AG10803 (cell line): Measurements from ENCODE around the gene ZNF487.
A peak's percentile ranks its signal among the peaks of the same experiment; 100 is the strongest.

ENCODE experiments used
- DNase-seq: peaks from one replicate; pipeline ENCODE4 v3.0.0; 2010; ENCODE audit warnings: low read depth
- H3K4me3 ChIP-seq: 2 replicates; pipeline ENCODE4 v1.5.1; 2011; ENCODE audit warnings: mild to moderate bottlenecking, low read length, control low read depth
- TF ChIP-seq, protein P1 (sequence below): conservative IDR thresholded peaks from 2 replicates; pipeline ENCODE4 v1.5.1; 2011; ENCODE audit warnings: mild to moderate bottlenecking, low read length, control low read depth, inconsistent platforms

ZNF487 gene

GRCh38 chr10:43411536-43411935 lies 25.4 kb upstream of the ZNF487 start:
- no peak overlapping the region for H3K4me3 ChIP-seq
- TF ChIP-seq, protein P1, sequence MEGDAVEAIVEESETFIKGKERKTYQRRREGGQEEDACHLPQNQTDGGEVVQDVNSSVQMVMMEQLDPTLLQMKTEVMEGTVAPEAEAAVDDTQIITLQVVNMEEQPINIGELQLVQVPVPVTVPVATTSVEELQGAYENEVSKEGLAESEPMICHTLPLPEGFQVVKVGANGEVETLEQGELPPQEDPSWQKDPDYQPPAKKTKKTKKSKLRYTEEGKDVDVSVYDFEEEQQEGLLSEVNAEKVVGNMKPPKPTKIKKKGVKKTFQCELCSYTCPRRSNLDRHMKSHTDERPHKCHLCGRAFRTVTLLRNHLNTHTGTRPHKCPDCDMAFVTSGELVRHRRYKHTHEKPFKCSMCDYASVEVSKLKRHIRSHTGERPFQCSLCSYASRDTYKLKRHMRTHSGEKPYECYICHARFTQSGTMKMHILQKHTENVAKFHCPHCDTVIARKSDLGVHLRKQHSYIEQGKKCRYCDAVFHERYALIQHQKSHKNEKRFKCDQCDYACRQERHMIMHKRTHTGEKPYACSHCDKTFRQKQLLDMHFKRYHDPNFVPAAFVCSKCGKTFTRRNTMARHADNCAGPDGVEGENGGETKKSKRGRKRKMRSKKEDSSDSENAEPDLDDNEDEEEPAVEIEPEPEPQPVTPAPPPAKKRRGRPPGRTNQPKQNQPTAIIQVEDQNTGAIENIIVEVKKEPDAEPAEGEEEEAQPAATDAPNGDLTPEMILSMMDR: no peak
- DNase-seq: no peak

GRCh38 chr10:43415544-43415943 lies 21.4 kb upstream of the ZNF487 start:
- TF ChIP-seq, protein P1: no peak
- DNase-seq: no peak
- no peak overlapping the region for H3K4me3 ChIP-seq

DNA sequence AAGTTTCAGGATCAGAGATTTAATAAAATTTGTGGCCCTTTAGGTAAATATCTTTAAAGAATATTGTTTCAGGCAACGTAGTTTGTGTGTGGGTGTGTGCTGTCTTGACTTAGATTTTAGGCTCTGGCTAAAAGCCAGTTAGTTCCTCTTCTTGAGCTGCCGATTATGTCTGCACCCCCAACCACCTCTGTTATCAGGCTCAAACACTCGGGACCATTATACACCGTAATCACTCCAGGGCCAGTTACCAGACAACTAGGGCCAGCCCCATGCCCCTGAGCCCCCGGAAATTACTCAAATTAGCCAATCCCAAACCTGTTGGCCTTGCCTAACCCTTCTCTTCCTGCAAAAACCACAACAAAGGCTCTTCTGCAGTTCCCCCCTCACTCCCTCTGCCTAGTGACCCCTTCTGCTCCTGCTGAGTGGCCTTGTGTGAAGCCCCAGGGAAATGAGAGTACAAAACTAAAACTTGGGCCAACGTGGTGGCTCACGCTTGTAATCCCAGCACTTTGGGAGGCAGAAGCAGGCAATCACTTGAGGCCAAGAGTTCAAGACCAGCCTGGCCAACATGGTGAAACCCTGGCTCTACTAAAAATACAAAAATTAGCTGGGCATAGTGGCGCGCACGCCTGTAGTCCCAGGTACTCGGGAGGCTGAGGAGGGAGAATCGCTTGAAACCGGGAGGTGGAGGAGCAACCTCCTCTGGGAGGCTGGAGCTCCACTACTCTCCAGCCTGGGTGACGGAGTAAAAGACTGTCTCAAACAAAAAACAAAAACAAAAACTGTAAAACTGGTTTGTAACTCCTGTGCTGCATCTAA lies 18.8 kb upstream of the ZNF487 start:
- TF ChIP-seq, protein P1: no peak
- DNase-seq: no peak
- no peak overlapping the region for H3K4me3 ChIP-seq

GRCh38 chr10:43419997-43420368 lies 16.9 kb upstream of the ZNF487 start:
- TF ChIP-seq, protein P1: no peak
- no peak for DNase-seq
- peak overlapping the region; percentile 64 for H3K4me3 ChIP-seq

DNA sequence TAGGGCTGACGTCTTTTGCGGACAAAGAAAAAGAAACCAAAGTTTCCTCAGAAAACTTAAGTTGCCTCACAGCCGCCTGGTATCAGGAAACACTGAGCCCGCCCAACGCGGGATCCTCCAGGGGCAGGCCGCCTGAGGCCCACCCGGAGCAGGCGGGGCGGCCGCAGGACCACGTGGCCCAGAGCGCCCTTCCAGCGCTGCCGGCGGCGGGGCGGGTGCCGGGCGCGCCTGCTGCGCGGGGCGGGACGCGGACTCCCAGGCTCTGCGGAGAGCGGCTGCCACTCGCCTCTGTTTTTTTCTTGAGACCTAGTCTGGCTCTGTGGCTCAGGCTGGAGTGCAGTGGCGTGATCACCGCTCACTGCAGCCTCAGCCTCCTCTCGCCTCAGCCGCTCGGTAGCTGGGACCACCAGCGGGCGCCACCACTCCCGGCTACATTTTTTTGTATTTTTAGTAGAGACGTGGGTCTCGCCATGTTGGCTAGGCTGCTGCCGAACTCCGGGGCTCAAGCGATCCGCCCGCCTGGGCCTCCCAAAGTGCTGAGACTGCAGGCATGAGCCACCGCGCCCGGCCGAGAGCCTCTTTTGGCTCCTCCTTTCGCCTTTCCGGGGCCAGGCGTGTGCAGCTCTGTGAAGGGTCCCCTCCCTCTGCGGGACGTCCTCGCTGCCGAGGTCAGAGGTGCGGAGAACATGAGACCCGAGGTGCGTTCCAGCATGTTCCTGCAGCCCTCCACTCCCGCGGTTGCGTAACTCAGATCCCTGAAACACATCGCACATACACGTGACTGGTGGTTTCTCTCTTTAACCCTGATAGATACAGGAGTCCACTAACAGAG lies 16.3 kb upstream of the ZNF487 start:
- peak; percentile 87 for DNase-seq
- H3K4me3 ChIP-seq: peak overlapping the region; percentile 67
- TF ChIP-seq, protein P1: peak; percentile 23; the same call in 1 of the 2 replicates

DNA sequence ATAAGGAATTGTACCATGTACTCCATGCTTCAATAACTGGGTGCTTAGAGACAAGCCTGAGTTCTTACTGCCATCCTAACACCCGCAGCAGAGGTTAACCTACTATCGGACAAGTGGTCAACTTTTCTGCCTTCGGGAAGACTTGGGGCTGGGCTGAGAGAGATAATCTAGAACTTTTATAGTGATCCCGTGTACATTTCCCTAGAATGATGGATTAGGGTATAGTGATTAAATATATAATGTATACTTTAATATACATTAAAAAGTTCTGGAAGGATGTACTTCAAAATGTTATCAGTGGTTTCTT lies 15.8 kb upstream of the ZNF487 start:
- peak overlapping the region; percentile 67 for H3K4me3 ChIP-seq
- no peak for DNase-seq
- TF ChIP-seq, protein P1: no peak
